ENCODE results near the gene RALGAPB. TPM values are rescaled to one million over a fixed set of nuclear protein-coding genes. Genes with fewer than 3 reads are reported as not detected.

Gene RALGAPB
- total RNA-seq, 1 experiment from 2014 or later, result 36.7 TPM

GRCh38 chr20:38583306-38583705, 110.7 kb downstream of the RALGAPB start:
- ChIA-PET POLR2A (no interaction called here), CTCF (no interaction called here)
- no peaks in the 10 kb centered on the region for H3K9me3 Mint-ChIP-seq
- no peaks in the 10 kb centered on the region for H3K27me3 Mint-ChIP-seq (ENCODE audit: low read depth)
- H3K4me1 Mint-ChIP-seq, result peaks cover 14% of the 10 kb centered on the region; the same call in 1 of the 2 replicates
- H3K36me3 Mint-ChIP-seq, result no peaks in the 10 kb centered on the region
- TF ChIP-seq ETV6 (CRISPR knock-in tag; IDR thresholded peaks at IDR 0.05), result no peak
- no peak for TF ChIP-seq ELF4 (CRISPR knock-in tag; IDR thresholded peaks at IDR 0.05; ENCODE audit: low read depth)
- H3K27ac Mint-ChIP-seq, result no peak overlapping the region
- no peak overlapping the region for H3K4me3 Mint-ChIP-seq
- ATAC-seq (no peak), DNase-seq (ENCODE audit: low spot score) (no peak)

- H3K27ac Mint-ChIP-seq, result no peak overlapping the region
- H3K36me3 Mint-ChIP-seq, result no peaks in the 10 kb centered on the region
- ATAC-seq (no peak), DNase-seq (ENCODE audit: low spot score) (no peak)
- peaks cover 14% of the 10 kb centered on the region; the same call in 1 of the 2 replicates for H3K4me1 Mint-ChIP-seq
- ChIA-PET POLR2A (no interaction called here), CTCF (no interaction called here)
- no peaks in the 10 kb centered on the region for H3K9me3 Mint-ChIP-seq
- no peak for TF ChIP-seq HMGA2 (CRISPR knock-in tag; IDR thresholded peaks at IDR 0.05)
- no peak for TF ChIP-seq FOXK1 (CRISPR knock-in tag; IDR thresholded peaks at IDR 0.05)
- no peak for TF ChIP-seq SP1 (CRISPR knock-in tag; conservative IDR thresholded peaks at IDR 0.05)
- no peak for TF ChIP-seq AFF4 (CRISPR knock-in tag; IDR thresholded peaks at IDR 0.05; ENCODE audit: borderline replicate concordance)
- no peak for TF ChIP-seq ATF2 (CRISPR knock-in tag; IDR thresholded peaks at IDR 0.05; ENCODE audit: borderline replicate concordance, low read depth)
- no peak for TF ChIP-seq MXD4 (CRISPR knock-in tag; IDR thresholded peaks at IDR 0.05; ENCODE audit: borderline replicate concordance)
- no peak for TF ChIP-seq ARID4B (CRISPR knock-in tag; IDR thresholded peaks at IDR 0.05; ENCODE audit: borderline replicate concordance)
- TF ChIP-seq TCF7 (CRISPR knock-in tag; IDR thresholded peaks at IDR 0.05; ENCODE audit: low read depth), result no peak
- no peak for TF ChIP-seq IRF1 (CRISPR knock-in tag; IDR thresholded peaks at IDR 0.05)
- no peak for TF ChIP-seq ZBTB43 (CRISPR knock-in tag; IDR thresholded peaks at IDR 0.05)
- no peak for TF ChIP-seq MYBL2 (CRISPR knock-in tag; IDR thresholded peaks at IDR 0.05)
- TF ChIP-seq ZNF396 (CRISPR knock-in tag; IDR thresholded peaks at IDR 0.05; ENCODE audit: borderline replicate concordance), result no peak
- TF ChIP-seq USF1 (CRISPR knock-in tag; IDR thresholded peaks at IDR 0.05), result no peak
- no peak for TF ChIP-seq TEAD1 (CRISPR knock-in tag; IDR thresholded peaks at IDR 0.05)
- no peak overlapping the region for H3K4me3 Mint-ChIP-seq
- H3K27me3 Mint-ChIP-seq (ENCODE audit: low read depth), result no peaks in the 10 kb centered on the region
These were observed 111.6 kb downstream of the RALGAPB start for GRCh38 chr20:38584099-38584763.
